Measurements from ENCODE around the gene UNC13A. TPM values are rescaled to one million over a fixed set of nuclear protein-coding genes. Genes with fewer than 3 reads are reported as not detected.

UNC13A gene
- total and polyA plus RNA-seq, 2 of the 8 experiments (the other 6 are each of a cell fraction or from before 2014, with no cell fraction given), result 13.1 to 47.6 TPM

DNA sequence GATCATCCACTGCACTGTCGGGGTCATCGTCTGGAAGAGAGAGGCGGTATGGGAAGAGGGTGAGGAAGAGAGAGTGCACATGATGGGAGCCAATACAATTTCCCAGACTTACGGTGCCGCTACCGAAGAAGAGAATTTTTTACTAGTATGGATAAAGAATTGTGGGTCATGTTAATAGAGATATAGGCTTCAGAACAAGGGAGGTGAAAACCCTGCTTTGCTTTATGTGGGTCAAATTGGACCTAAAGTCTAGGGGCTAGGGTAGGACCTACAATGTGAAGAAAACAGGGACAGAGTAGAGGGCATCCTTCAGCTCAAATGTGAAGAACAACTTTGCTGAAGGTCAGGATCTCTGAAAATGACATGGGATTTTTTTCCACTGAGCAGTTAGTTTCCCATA, 29.9 kb downstream of the UNC13A start:
- no peak overlapping the region for H2BK12ac ChIP-seq (ENCODE audit: low read depth, low read length)
- H3K9me3 ChIP-seq (ENCODE audit: insufficient read depth in 2 of 2, low read depth in 1 of 2, low read length in 1 of 2), result no peaks in the 10 kb centered on the region; a peak in 1 of 4 replicates
- TF ChIP-seq KDM1A (IDR thresholded peaks at IDR 0.05; ENCODE audit: borderline replicate concordance, low read length), result peak; percentile 40; the same call in 1 of the 2 replicates
- TF ChIP-seq SIX5 (IDR thresholded peaks at IDR 0.05; ENCODE audit: low read depth, low read length), result no peak
- no peak overlapping the region for H3K18ac ChIP-seq (ENCODE audit: extremely low read depth, low read length)
- no peaks in the 10 kb centered on the region for H3K23me2 ChIP-seq (ENCODE audit: low read depth, low read length)
- no peak overlapping the region for H3K27ac ChIP-seq (ENCODE audit: low read depth, low read length)
- WGBS, 2 experiments (ENCODE audit: extremely low coverage in 1 of 2, insufficient coverage in 1 of 2, insufficient read length in 1 of 2, insufficient replicate concordance in 2 of 2, low coverage in 1 of 2, low lambda C conversion rate in 2 of 2, missing lambda C conversion rate in 1 of 2), result 84% methylated on average over 6 of the region's 6 CpGs; no CpG with 5 or more reads in 1 of the 2 experiments
- H2AK5ac ChIP-seq (ENCODE audit: low read depth, low read length), result no peak overlapping the region
- no peak overlapping the region for H3K4me3 ChIP-seq (ENCODE audit: extremely low read depth in 1 of 4, insufficient read depth in 2 of 4, low read depth in 3 of 4, low read length in 4 of 4)
- POLR2A ChIA-PET (ENCODE audit: partially characterized antibody), result no interaction called here
- no peak overlapping the region for H4K91ac ChIP-seq (replicated peaks; ENCODE audit: insufficient read length, low read length)
- H3K14ac ChIP-seq (ENCODE audit: insufficient read length), result no peak overlapping the region
- H2BK15ac ChIP-seq (ENCODE audit: low read length), result no peak overlapping the region
- no peak overlapping the region for H3K4ac ChIP-seq (replicated peaks; ENCODE audit: insufficient read length, low read depth, low read length)
- CTCF ChIA-PET (ENCODE audit: partially characterized antibody), result no interaction called here
- no peak overlapping the region for H4K5ac ChIP-seq (ENCODE audit: insufficient read length, low read depth, low read length)
- no peak overlapping the region for H2BK120ac ChIP-seq (replicated peaks; ENCODE audit: low read depth, low read length)
- FAIRE-seq (no peak), DNase-seq (ENCODE audit: low read depth in 1 of 2, low spot score in 2 of 2) (no peak)
- no peak overlapping the region for H4K8ac ChIP-seq (ENCODE audit: extremely low read depth, insufficient read depth, low read length)
- peaks cover 0 to 5% (median 3%) of the 10 kb centered on the region in 4 experiments; a peak in 3 of 7 replicates for H3K4me1 ChIP-seq (replicated peaks in 1 of 4; ENCODE audit: control insufficient read depth in 3 of 4, insufficient read depth in 4 of 4, low read length in 3 of 4)
- peaks cover 0 to 6% of the 10 kb centered on the region in 2 experiments for H4K20me1 ChIP-seq (replicated peaks in 1 of 2; ENCODE audit: control insufficient read depth in 1 of 2, insufficient read depth in 2 of 2, low read length in 2 of 2)
- H3K4me2 ChIP-seq (ENCODE audit: insufficient read depth in 1 of 2, low read depth in 2 of 2, low read length in 2 of 2), result no peak overlapping the region
- H3K56ac ChIP-seq (replicated peaks; ENCODE audit: insufficient read length, low read depth, low read length), result no peak overlapping the region
- H2BK5ac ChIP-seq (ENCODE audit: low read depth, low read length), result no peak overlapping the region
- no peak overlapping the region for H2AFZ ChIP-seq (ENCODE audit: low read length)
- no peaks in the 10 kb centered on the region for H3K79me1 ChIP-seq (ENCODE audit: low read depth, low read length)
- H3K23ac ChIP-seq (ENCODE audit: insufficient read length), result no peak overlapping the region
- no peak overlapping the region for H2BK20ac ChIP-seq (ENCODE audit: low read length)
- H3K79me2 ChIP-seq (ENCODE audit: control insufficient read depth in 1 of 2, insufficient read depth in 2 of 2, low read length in 2 of 2), result no peaks in the 10 kb centered on the region
- no peak overlapping the region for H3K9ac ChIP-seq (replicated peaks in 1 of 4; ENCODE audit: extremely low read depth in 1 of 4, low read depth in 3 of 4, low read length in 3 of 4)
- no peaks in the 10 kb centered on the region for H3K27me3 ChIP-seq (replicated peaks in 1 of 4; ENCODE audit: control insufficient read depth in 3 of 4, extremely low read depth in 1 of 4, insufficient read depth in 3 of 4, low read length in 3 of 4)
- H3K36me3 ChIP-seq (ENCODE audit: control insufficient read depth in 2 of 4, insufficient read depth in 4 of 4, low read length in 3 of 4), result peaks cover 6 to 34% (median 15%) of the 10 kb centered on the region in 4 experiments
